Right cardiac atrium (tissue), 5 donors: Measurements from ENCODE around the gene GPSM1. TPM values are rescaled to one million over a fixed set of nuclear protein-coding genes. Genes with fewer than 3 reads are reported as not detected.

Experiments
- ATAC-seq, 2 donors: fragments of 200-7000 bp; cut with Tn5 transposase; one replicate each; pipeline versions ENCODE4 v1.8.0 to v1.9.1; 2020; ENCODE audit warnings: moderate library complexity in 2 of 2, mild to moderate bottlenecking in 1 of 2
- DNase-seq, 3 donors: peaks; one replicate each; pipeline ENCODE4 v3.0.0-alpha.2; 2020
- H3K27ac ChIP-seq: one replicate; pipeline ENCODE4 v1.5.1; 2013; ENCODE audit warnings: mild to moderate bottlenecking, low read length, control low read depth, moderate library complexity
- H3K27me3 ChIP-seq: one replicate; pipeline ENCODE4 v1.6.1; 2013; ENCODE audit not compliant: control insufficient read depth, insufficient read depth
- H3K4me1 ChIP-seq: one replicate; pipeline ENCODE4 v1.6.1; 2013; ENCODE audit warnings: low read length; ENCODE audit not compliant: control insufficient read depth, insufficient read depth
- H3K4me3 ChIP-seq: one replicate; pipeline ENCODE4 v1.5.1; 2013; ENCODE audit warnings: low read length, control low read depth
- H3K9me3 ChIP-seq: one replicate; pipeline ENCODE4 v1.6.1; 2013; ENCODE audit warnings: low read length; ENCODE audit not compliant: control insufficient read depth
- WGBS: extraction: QIAGEN DNeasy Blood & Tissue Kit; methylation state at CpG from one replicate; pipeline ENCODE4 v1.1.7; 2013; 5-methylcytosine and 5-hydroxymethylcytosine counted together
- intact Hi-C, 4 donors: fragments of 100-400 bp; cut with DNase I; formaldehyde crosslinking; loops; one replicate each; pipeline versions ENCODE4 v1.11.0 to v1.14.0; 2022 to 2023
- polyA plus RNA-seq: library from polyadenylated mRNA; stranded (reverse); fragments of 200-250 nt; gene quantifications from one replicate; pipeline ENCODE4 v1.2.3, GENCODE V29; 2013
- total RNA-seq, 4 donors: library from RNA; stranded (reverse); fragmentation: NEBNext Ultra II Directional; extraction: Animal tissue kit (Norgen Biotek cat#: 25700); gene quantifications; one replicate each; pipeline ENCODE4 v1.2.1, GENCODE V29; 2021
- donor health status: healthy with polysubstance abuse.
- donor health status: DM: no; HTN: yes; CAD: no.
- donor health status: DM: no; HTN: no; CAD: no.
- donor health status: DM: no; HTN: yes; CAD: no; lungs with severe emphysema.
- donor health status: DM: yes; HTN: yes; CAD: no.

GPSM1 gene
- total and polyA plus RNA-seq, 5 donors, result 46.3 to 90.6 (median 73.3) TPM

GRCh38 chr9:136394312-136395019, 67.1 kb downstream of the GPSM1 start:
- intact Hi-C loops, result no loop called here
- no peaks in the 10 kb centered on the region for H3K9me3 ChIP-seq
- WGBS, result 94% methylated on average over 21 of the region's 21 CpGs
- H3K4me1 ChIP-seq, result no peaks in the 10 kb centered on the region
- H3K27ac ChIP-seq, result no peak overlapping the region
- no peak overlapping the region for H3K4me3 ChIP-seq
- no peaks in the 10 kb centered on the region for H3K27me3 ChIP-seq
- DNase-seq, result peak in 2 of 3 donors; percentile 17 to 36
- no peak for ATAC-seq

DNA sequence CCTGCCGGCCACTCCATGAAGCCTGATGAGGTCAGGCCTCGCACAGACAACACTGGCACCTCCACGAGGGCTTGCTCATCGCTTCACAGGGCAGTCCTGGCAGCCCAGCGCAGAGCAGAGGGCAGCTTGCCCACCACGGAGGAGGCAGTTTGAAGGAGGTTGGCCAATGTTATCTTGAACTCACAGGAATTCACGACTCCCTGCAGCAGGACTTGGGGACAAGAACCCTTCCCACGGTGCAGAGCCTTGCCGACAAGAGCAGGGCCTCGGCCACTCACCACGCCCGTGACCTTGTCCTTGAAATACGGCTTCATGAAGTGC, 67.6 kb downstream of the GPSM1 start:
- H3K27ac ChIP-seq, result no peak overlapping the region
- H3K4me1 ChIP-seq, result no peaks in the 10 kb centered on the region
- H3K4me3 ChIP-seq, result no peak overlapping the region
- 92% methylated on average over 13 of the region's 13 CpGs for WGBS
- peak in 1 of 3 donors; percentile 18 for DNase-seq
- intact Hi-C loops, result no loop called here
- no peaks in the 10 kb centered on the region for H3K27me3 ChIP-seq
- no peaks in the 10 kb centered on the region for H3K9me3 ChIP-seq
- ATAC-seq, result no peak

GRCh38 chr9:136395345-136396218, 68.2 kb downstream of the GPSM1 start:
- Histone ChIP-seq H3K4me3 (no peak overlapping the region), H3K27me3 (no peaks in the 10 kb centered on the region), H3K27ac (no peak overlapping the region), H3K9me3 (no peaks in the 10 kb centered on the region), H3K4me1 (no peaks in the 10 kb centered on the region)
- ATAC-seq (no peak), DNase-seq (peak in 2 of 3 donors; percentile 28 to 54)
- WGBS, result 87% methylated on average over 26 of the region's 26 CpGs
- intact Hi-C loops, result no loop called here

DNA sequence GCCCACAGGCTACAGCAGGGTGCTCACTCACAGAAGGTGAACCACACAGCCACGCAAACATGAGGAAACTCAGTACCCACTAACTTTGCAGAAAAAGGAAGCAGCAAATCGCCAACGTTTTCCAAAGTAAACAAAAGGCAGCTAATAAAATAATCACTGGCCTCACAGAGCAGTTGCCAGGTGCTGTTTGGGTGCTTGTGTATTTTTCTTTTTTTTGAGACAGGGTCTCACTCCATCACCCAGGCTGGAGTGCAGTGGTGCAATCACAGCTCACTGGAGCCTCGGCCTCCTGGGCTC, 68.8 kb downstream of the GPSM1 start:
- Histone ChIP-seq H3K4me3 (no peak overlapping the region), H3K9me3 (no peaks in the 10 kb centered on the region), H3K27me3 (no peaks in the 10 kb centered on the region), H3K4me1 (no peaks in the 10 kb centered on the region), H3K27ac (no peak overlapping the region)
- intact Hi-C loops, result no loop called here
- DNase-seq, result no peak
- ATAC-seq, result no peak
- WGBS, result 82% methylated on average over 4 of the region's 4 CpGs

- Histone ChIP-seq H3K9me3 (no peaks in the 10 kb centered on the region), H3K27ac (no peak overlapping the region), H3K4me3 (no peak overlapping the region), H3K4me1 (no peaks in the 10 kb centered on the region), H3K27me3 (no peaks in the 10 kb centered on the region)
- ATAC-seq, result no peak
- intact Hi-C loops, result no loop called here
- peak in 1 of 3 donors; percentile 37 for DNase-seq
- 84% methylated on average over 6 of the region's 6 CpGs for WGBS
These were observed 70.3 kb downstream of the GPSM1 start for GRCh38 chr9:136397643-136398042.

- Histone ChIP-seq H3K4me1 (no peaks in the 10 kb centered on the region), H3K27ac (no peak overlapping the region), H3K27me3 (no peaks in the 10 kb centered on the region), H3K4me3 (no peak overlapping the region), H3K9me3 (no peaks in the 10 kb centered on the region)
- intact Hi-C loops, result no loop called here
- ATAC-seq (no peak), DNase-seq (peak in 1 of 3 donors; percentile 27)
- WGBS, result 93% methylated on average over 12 of the region's 12 CpGs
These were observed 70.9 kb downstream of the GPSM1 start for GRCh38 chr9:136398286-136398685.

DNA sequence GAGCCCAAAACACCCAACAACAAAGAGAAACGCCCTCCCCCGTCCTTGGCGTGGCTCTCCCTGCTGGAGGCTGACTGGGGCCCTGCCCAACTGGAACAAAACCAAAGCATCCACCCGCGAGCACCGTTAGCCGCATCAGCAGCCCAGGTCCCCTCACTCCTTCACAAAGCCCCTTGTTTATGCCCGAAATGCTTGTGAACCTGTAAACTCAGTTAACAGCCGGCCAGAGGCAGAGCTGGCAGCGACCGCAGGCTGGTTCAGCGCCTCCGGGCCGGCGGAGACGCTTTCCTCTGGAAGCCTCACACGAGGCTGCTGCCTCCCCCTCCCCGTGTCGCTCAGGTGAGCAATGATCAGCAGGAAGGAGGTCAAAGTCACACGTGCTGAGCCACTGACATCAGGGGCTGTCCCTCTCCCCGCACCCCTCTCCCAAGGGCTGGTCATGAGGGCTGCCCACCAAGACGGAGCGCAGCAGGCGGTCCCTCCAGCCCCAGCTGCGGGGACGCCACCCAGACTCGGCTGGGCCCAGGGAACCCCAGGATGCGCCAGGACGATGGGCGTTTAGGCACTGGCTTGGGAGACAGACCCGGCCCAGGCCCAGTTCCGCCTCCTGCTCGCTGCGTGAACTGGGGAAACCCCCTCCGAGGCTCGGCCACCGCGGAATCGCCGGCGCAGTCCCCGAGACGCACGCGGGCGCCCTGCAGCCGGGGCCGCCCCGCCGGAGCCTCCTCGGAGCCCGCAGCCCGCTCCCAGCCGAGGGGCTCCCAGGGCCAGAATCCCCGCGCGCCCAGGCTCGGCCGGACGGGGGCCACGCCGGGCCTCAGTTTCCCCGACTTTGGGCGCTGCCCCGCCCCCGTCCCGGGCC, 72.1 kb downstream of the GPSM1 start:
- WGBS, result under 1% methylated on average over 67 of the region's 67 CpGs
- Histone ChIP-seq H3K27me3 (no peaks in the 10 kb centered on the region), H3K9me3 (no peaks in the 10 kb centered on the region), H3K4me1 (no peaks in the 10 kb centered on the region), H3K4me3 (peak overlapping the region; percentile 82), H3K27ac (no peak overlapping the region)
- ATAC-seq, result peak; percentile 1 to 10
- intact Hi-C loops, result loop anchor here in 2 of 4 donors (5.0 kb wide), 1 partner anchor 87 kb away; no protein-coding TSS in a partner anchor
- peak in 1 of 3 donors; percentile 63 for DNase-seq

DNA sequence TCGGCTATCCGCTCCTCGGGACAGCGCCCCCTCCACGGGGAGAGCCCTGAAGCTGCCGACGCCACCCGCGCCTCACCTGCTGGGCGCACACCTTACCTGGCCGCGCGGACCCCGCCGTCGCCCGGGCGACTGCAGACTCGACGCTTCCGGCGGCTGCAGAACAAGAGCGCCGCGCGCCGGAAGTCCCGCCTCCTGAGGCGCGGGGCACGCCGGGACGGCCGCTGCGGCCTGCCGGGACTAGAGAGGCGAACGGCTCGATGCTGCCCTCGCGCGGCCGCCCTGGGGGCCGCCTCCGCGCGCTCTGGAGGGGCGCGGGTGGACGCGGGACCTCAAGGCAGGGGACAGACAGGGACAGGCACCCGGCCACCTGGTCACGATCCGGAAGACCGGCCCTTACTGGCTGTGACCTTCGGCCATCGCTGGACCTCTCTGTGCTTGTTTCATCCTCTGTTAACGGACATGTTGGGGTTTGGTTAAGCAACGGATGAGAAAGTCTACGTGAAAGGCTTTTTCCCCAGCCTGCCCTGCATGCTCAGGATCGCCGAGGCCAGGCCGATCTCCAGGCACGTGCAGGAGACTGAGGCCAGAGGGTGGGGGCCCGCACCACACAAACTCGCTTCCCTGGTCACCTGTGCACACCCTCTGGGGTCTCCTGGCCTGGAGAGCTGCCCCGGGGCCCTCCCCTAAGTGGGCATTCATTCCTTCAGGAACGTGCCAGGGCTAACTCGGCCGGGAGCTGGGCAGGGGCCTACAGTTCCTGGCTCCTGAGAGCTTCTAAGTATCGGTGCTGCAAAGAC, 72.9 kb downstream of the GPSM1 start, which contains the start of gene SNAPC4:
Gene SNAPC4, minus strand, starts transcription at position 133 of the 797 bp plus-strand sequence. CDS start 1,742 bp downstream, outside the sequence.
- WGBS, result 5% methylated on average over 71 of the region's 71 CpGs
- intact Hi-C loops, result loop anchor here in 2 of 4 donors (5.0 kb wide), 1 partner anchor 88 kb away; no protein-coding TSS in a partner anchor
- H3K27ac ChIP-seq, result no peak within 1 kb of the TSS

DNA sequence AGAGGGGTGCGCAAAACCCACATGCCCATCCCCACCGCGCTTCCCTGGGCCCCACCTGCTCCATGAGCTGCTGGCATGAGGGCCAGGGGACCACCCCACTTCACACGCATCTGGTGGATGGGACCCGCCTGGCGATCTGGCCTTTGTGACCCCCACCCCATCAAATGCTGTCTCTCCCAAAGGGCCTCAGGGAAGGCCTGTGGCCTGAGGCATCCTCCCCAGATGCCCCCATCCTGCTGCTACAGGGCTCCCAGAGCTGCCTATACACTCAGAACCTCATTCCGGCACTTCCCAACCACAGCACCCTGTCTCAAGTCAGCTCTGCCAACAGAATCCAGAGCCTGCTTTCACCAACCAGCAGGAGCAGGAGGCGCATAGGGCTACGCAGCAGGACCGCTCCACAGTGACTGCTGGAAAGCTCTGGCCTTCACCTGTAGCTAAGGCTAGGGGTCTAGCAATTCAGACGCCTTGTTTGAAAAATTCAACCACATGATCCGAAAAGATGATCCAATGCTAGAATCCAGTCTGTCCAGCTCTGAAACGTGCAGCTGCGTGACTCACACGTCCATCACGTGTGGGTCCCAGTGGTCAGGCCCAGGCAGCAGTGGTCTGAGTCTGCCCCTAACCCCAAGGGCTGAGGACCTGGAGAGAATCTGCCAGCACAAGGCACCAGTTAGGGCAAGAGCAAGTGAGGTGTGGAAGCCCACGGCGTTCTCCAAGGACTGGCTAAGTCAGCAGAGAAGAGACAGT, 74.0 kb downstream of the GPSM1 start:
- 88% methylated on average over 18 of the region's 18 CpGs for WGBS
- no peak for DNase-seq
- no peak overlapping the region for H3K27ac ChIP-seq
- no peaks in the 10 kb centered on the region for H3K27me3 ChIP-seq
- no peaks in the 10 kb centered on the region for H3K4me1 ChIP-seq
- intact Hi-C loops, result loop anchor here in 2 of 4 donors (5.0 kb wide), 1 partner anchor 89 kb away; no protein-coding TSS in a partner anchor
- ATAC-seq, result no peak
- no peaks in the 10 kb centered on the region for H3K9me3 ChIP-seq
- H3K4me3 ChIP-seq, result no peak overlapping the region

More for the DNA sequence above, 72.9 kb downstream of the GPSM1 start, which contains the start of gene SNAPC4:
- ATAC-seq, result peak; percentile 90 to 92
- DNase-seq, result peak; percentile 88 to 96 (median 95)
- Histone ChIP-seq H3K9me3 (no peaks in the 10 kb centered on the region), H3K4me1 (no peaks in the 10 kb centered on the region), H3K27me3 (no peaks in the 10 kb centered on the region), H3K4me3 (peak within 1 kb of the TSS; percentile 82)
